Suprapubic skin (tissue), 4 donors: Measurements from ENCODE around the gene EVX1.

Experiments used
- CTCF ChIP-seq, 2 donors: fragments of 200-600 bp in 1 of 2; fragments of 450-650 bp in 1 of 2; sonication (generic) in 1 of 2; IDR thresholded peaks; one replicate each; pipeline ENCODE4 v1.5.1; 2016 to 2019; ENCODE audit warnings: antibody characterized with exemption in 2 of 2, mild to moderate bottlenecking in 1 of 2, moderate library complexity in 1 of 2
- EP300 ChIP-seq: sonication (generic); formaldehyde crosslinking; IDR thresholded peaks from one replicate; pipeline ENCODE4 v1.6.1; 2017; ENCODE audit warnings: antibody characterized with exemption
- POLR2A ChIP-seq, 2 donors: fragments of 450-650 bp; IDR thresholded peaks; one replicate each; pipeline ENCODE4 v1.6.1; 2017; ENCODE audit warnings: antibody characterized with exemption in 2 of 2, mild to moderate bottlenecking in 2 of 2, moderate library complexity in 2 of 2
- POLR2AphosphoS5 ChIP-seq, 3 donors: sonication (generic); formaldehyde crosslinking; IDR thresholded peaks; one replicate each; pipeline ENCODE4 v1.6.1; 2017; ENCODE audit warnings: antibody characterized with exemption in 3 of 3

DNA sequence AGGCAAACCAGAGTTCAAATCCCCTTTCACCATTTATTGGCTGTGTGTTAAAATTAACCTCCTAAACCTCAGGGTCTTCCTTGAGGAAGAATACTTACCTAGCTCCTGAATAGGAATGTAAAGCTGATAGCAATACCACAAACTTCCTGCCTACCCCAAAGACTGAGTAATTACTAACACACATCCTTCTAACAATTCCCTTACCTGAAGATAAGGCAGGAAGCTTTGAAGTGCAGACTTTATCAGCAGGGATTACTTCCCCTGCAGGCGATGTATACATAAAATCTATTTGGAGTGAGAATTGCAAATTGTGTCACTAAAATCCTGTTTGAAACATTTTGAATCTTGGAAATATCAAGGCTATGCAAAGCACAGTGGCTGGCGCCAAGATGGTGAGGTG lies 21.2 kb downstream of the EVX1 start:
- TF ChIP-seq CTCF (IDR thresholded peaks at IDR 0.05), result no peak
- TF ChIP-seq POLR2A (IDR thresholded peaks at IDR 0.05), result no peak
- TF ChIP-seq EP300, result no peak
- no peak for TF ChIP-seq POLR2AphosphoS5 (IDR thresholded peaks at IDR 0.05)
